GM12878 (cell line): ENCODE results near the gene AATF. TPM values are rescaled to one million over a fixed set of nuclear protein-coding genes. Genes with fewer than 3 reads are reported as not detected.

Experiments used
- ATAC-seq: fragments of 200-7000 bp; cut with Tn5 transposase; 3 replicates; pipeline ENCODE4 v1.9.1; 2020; ENCODE audit warnings: mild to moderate bottlenecking, moderate library complexity
- BruUV-seq: library from RNA; stranded (reverse); fragments of 400-500 nt; replicated peaks from 2 replicates; lab custom pipeline; 2021; lab: Mats Ljungman, UMichigan
- CTCF ChIA-PET: fragments of 300-600 bp; sonication (Branson Sonifier 250); formaldehyde crosslinking; extraction: SDS; loops from one replicate; lab custom pipeline; 2021; ENCODE audit warnings: inconsistent platforms; lab: Yijun Ruan, JAX
- POLR2A ChIA-PET: fragments of 350-600 bp; formaldehyde crosslinking; extraction: SDS; loops from one replicate; lab custom pipeline; 2021; ENCODE audit warnings: inconsistent platforms; lab: Charles Lee
- RAD21 ChIA-PET: fragments of 300-600 bp; sonication (Branson Sonifier 250); formaldehyde crosslinking; loops from one replicate; lab custom pipeline; 2023; ENCODE audit warnings: antibody characterized with exemption; ENCODE audit not compliant: unreplicated experiment; lab: Charles Lee
- SMC1A ChIA-PET: fragments of 300-600 bp; sonication (Branson Sonifier 250); formaldehyde crosslinking; loops from one replicate; lab custom pipeline; 2023; ENCODE audit not compliant: unreplicated experiment, uncharacterized antibody; lab: Charles Lee
- DNase-seq: peaks from one replicate; pipeline ENCODE4 v3.0.0-alpha.2; 2011; ENCODE audit warnings: low read depth, low spot score
- FAIRE-seq: peaks from 3 replicates; lab custom pipeline; 2011; peaks lifted over from hg19 to GRCh38; lab: Jason Lieb, UNC
- H2AFZ ChIP-seq: 2 replicates; pipeline ENCODE4 v1.6.0; 2011; ENCODE audit warnings: low read depth, low read length, control low read depth; ENCODE audit not compliant: control insufficient read depth
- H3K27ac ChIP-seq: 2 replicates; pipeline ENCODE4 v1.5.1; 2011; ENCODE audit warnings: control low read depth; ENCODE audit not compliant: control insufficient read depth, insufficient read depth
- H3K27me3 ChIP-seq, 2 experiments: replicated peaks in 1 of 2; 2 replicates each; pipeline versions ENCODE4 v1.6.0 to v1.6.1; 2011; ENCODE audit warnings: low read length in 1 of 2; ENCODE audit not compliant: control insufficient read depth in 2 of 2, insufficient read depth in 2 of 2
- H3K36me3 ChIP-seq, 2 experiments: 2 replicates each; pipeline ENCODE4 v1.5.1; 2011; ENCODE audit warnings: low read length in 1 of 2; ENCODE audit not compliant: control insufficient read depth in 2 of 2, insufficient read depth in 2 of 2
- H3K4me1 ChIP-seq: 2 replicates; pipeline ENCODE4 v1.6.1; 2011; ENCODE audit warnings: mild to moderate bottlenecking, low read length, moderate library complexity, mixed read lengths; ENCODE audit not compliant: control insufficient read depth, insufficient read depth
- H3K4me2 ChIP-seq: 2 replicates; pipeline ENCODE4 v1.6.0; 2011; ENCODE audit warnings: control low read depth; ENCODE audit not compliant: control insufficient read depth, insufficient read depth
- H3K4me3 ChIP-seq: fragments of 200-600 bp; sonication (generic); 2 replicates; pipeline ENCODE4 v1.5.1; 2016
- H3K79me2 ChIP-seq: 2 replicates; pipeline ENCODE4 v1.6.0; 2011; ENCODE audit warnings: low read length; ENCODE audit not compliant: control insufficient read depth, insufficient read depth
- H3K9ac ChIP-seq: 2 replicates; pipeline ENCODE4 v1.8.0; 2011; ENCODE audit warnings: low read length, control low read depth, mixed read lengths; ENCODE audit not compliant: control insufficient read depth, insufficient read depth
- H3K9me3 ChIP-seq: replicated peaks from 3 replicates; pipeline ENCODE4 v1.5.1; 2011; ENCODE audit warnings: mild to moderate bottlenecking, low read length; ENCODE audit not compliant: control insufficient read depth, insufficient read depth
- H4K20me1 ChIP-seq: 2 replicates; pipeline ENCODE4 v1.6.0; 2011; ENCODE audit not compliant: control insufficient read depth, insufficient read depth
- CBX3 ChIP-seq: fragments of 200-600 bp; sonication (generic); IDR thresholded peaks from 2 replicates; pipeline ENCODE4 v1.6.1; 2016; ENCODE audit warnings: low read depth, borderline replicate concordance
- CEBPZ ChIP-seq: fragments of 150-350 bp; IDR thresholded peaks from 2 replicates; pipeline ENCODE4 v1.6.1; 2016; ENCODE audit warnings: low read depth, low read length
- E2F4 ChIP-seq: IDR thresholded peaks from 2 replicates; pipeline ENCODE4 v1.6.1; 2012; ENCODE audit warnings: low read depth, low read length, improper control_type of control experiment
- FOXK2 ChIP-seq: fragments of 450-650 bp; IDR thresholded peaks from 2 replicates; pipeline ENCODE4 v1.6.1; 2017; ENCODE audit warnings: mild to moderate bottlenecking, moderate library complexity
- FOXM1 ChIP-seq: IDR thresholded peaks from 2 replicates; pipeline ENCODE4 v1.6.1; 2012; ENCODE audit warnings: low read depth, mild to moderate bottlenecking, inconsistent platforms, low read length, moderate library complexity
- LARP7 ChIP-seq: fragments of 450-650 bp; IDR thresholded peaks from 2 replicates; pipeline ENCODE4 v1.6.1; 2017; ENCODE audit warnings: mild to moderate bottlenecking
- MTA2 ChIP-seq: fragments of 450-650 bp; IDR thresholded peaks from 2 replicates; pipeline ENCODE4 v1.6.1; 2016; ENCODE audit warnings: low read depth, mild to moderate bottlenecking, moderate library complexity
- PAX5 ChIP-seq: IDR thresholded peaks from 2 replicates; pipeline ENCODE4 v1.6.1; 2011; ENCODE audit warnings: low read depth, low read length, borderline replicate concordance
- RUNX3 ChIP-seq: IDR thresholded peaks from 2 replicates; pipeline ENCODE4 v1.6.1; 2012; ENCODE audit warnings: low read length, inconsistent platforms
- SP1 ChIP-seq: IDR thresholded peaks from one replicate; pipeline ENCODE4 v1.6.1; 2011; ENCODE audit warnings: low read depth, low read length
- TCF3 ChIP-seq: IDR thresholded peaks from 2 replicates; pipeline ENCODE4 v1.6.1; 2012; ENCODE audit warnings: low read depth, mild to moderate bottlenecking, low read length, borderline replicate concordance; ENCODE audit not compliant: insufficient read depth
- ZNF217 ChIP-seq: fragments of 450-650 bp; IDR thresholded peaks from 2 replicates; pipeline ENCODE4 v1.6.1; 2017; ENCODE audit warnings: antibody characterized with exemption, mild to moderate bottlenecking
- WGBS: methylation state at CpG from one replicate; pipeline ENCODE4 v1.1.6; 2016; ENCODE audit warnings: low lambda C conversion rate; ENCODE audit not compliant: insufficient replicate concordance, insufficient coverage; ENCODE audit errors: missing lambda C conversion rate; 5-methylcytosine and 5-hydroxymethylcytosine counted together
- in situ Hi-C: fragments of 300-500 bp; cut with MboI; formaldehyde crosslinking; loops from 9 replicates; pipeline ENCODE4 v1.14.3; 2018; ENCODE audit warnings: mixed read lengths
- intact Hi-C: fragments of 100-400 bp; cut with micrococcal nuclease; formaldehyde crosslinking; loops from one replicate; pipeline ENCODE4 v1.14.2; 2022; ENCODE audit not compliant: unreplicated experiment
- polyA plus RNA-seq, 11 experiments: library from polyadenylated mRNA; depleted of rRNA in 4 of 11; unstranded in 6 of 11; stranded (reverse) in 5 of 11; fragments of >200 nt; fragmentation: Nextera tagmentation in 4 of 11; fragmentation: Illumina TruSeq in 1 of 11; extraction: Ambion mirVana in 4 of 11; extraction: Trizol in 1 of 11; gene quantifications; 1 replicate in 1 of 11; 2 replicates in 10 of 11; pipeline versions ENCODE4 v1.2.1 to v1.2.3, GENCODE V29; 2011 to 2016; ENCODE audit warnings: inconsistent platforms in 2 of 11, missing spikeins in 2 of 11, low read depth in 1 of 11
- total RNA-seq, 4 experiments: library from RNA; depleted of rRNA in 3 of 4; stranded (reverse); fragments of >200 nt in 3 of 4; fragmentation: Illumina TruSeq in 1 of 4; extraction: Trizol in 1 of 4; gene quantifications; 2 replicates each; pipeline versions ENCODE4 v1.2.1 to v1.2.3, GENCODE V29; 2013 to 2021

The AATF gene
- total and polyA plus RNA-seq, 10 of the 15 experiments (the other 5 are each of a cell fraction or from before 2014, with no cell fraction given) = 36.8 to 110 (median 77.9) TPM

- TF ChIP-seq TCF3 (no peak), CEBPZ (no peak), ZNF217 (no peak), LARP7 (no peak)
- TF ChIP-seq, all 136 proteins: peak for 0
Measured at GRCh38 chr17:37098910-37099664, 150.3 kb downstream of the AATF start (continued).

GRCh38 chr17:37100231-37100630 lies 151.5 kb downstream of the AATF start:
- H3K27ac ChIP-seq = no peak overlapping the region
- no peak overlapping the region for H2AFZ ChIP-seq
- no peak overlapping the region for H3K4me2 ChIP-seq
- TF ChIP-seq SP1 (no peak), FOXM1 (no peak), PAX5 (no peak), MTA2 (no peak), E2F4 (no peak), RUNX3 (no peak), ZNF217 (no peak), FOXK2 (no peak), CBX3 (no peak)
- no peak for FAIRE-seq
- no TSS peak for BruUV-seq
- no peaks in the 10 kb centered on the region for H3K27me3 ChIP-seq
- RAD21 ChIA-PET = no interaction called here
- ATAC-seq = no peak
- no peaks in the 10 kb centered on the region for H3K9me3 ChIP-seq
- in situ Hi-C loops (no loop called here), intact Hi-C loops (no loop called here)
- no peaks in the 10 kb centered on the region for H3K79me2 ChIP-seq
- SMC1A ChIA-PET = no interaction called here
- DNase-seq = no peak
- WGBS = 100% methylated on average over 4 of the region's 4 CpGs
- CTCF ChIA-PET = no interaction called here
- peaks cover 14 to 18% of the 10 kb centered on the region in 2 experiments; a peak in 3 of 4 replicates for H3K36me3 ChIP-seq
- no peak overlapping the region for H3K9ac ChIP-seq
- H3K4me1 ChIP-seq = no peaks in the 10 kb centered on the region
- POLR2A ChIA-PET = no interaction called here
- H4K20me1 ChIP-seq = no peaks in the 10 kb centered on the region
- H3K4me3 ChIP-seq = no peak overlapping the region
